H1 (cell line): Measurements from ENCODE around the gene GALT. TPM values are rescaled to one million over a fixed set of nuclear protein-coding genes. Genes with fewer than 3 reads are reported as not detected.
A peak's percentile ranks its signal among the peaks of the same experiment; 100 is the strongest.

Experiments used
- ASH2L ChIP-seq: fragments of 200-600, 300-600 bp; sonication (generic); IDR thresholded peaks from one replicate; pipeline ENCODE4 v1.7.1; 2017; ENCODE audit warnings: low read length
- BACH1 ChIP-seq: IDR thresholded peaks from 2 replicates; pipeline ENCODE4 v1.6.1; 2012; ENCODE audit warnings: low read length, improper control_type of control experiment
- BCL11A ChIP-seq, 2 experiments: IDR thresholded peaks; one replicate each; pipeline ENCODE4 v1.6.1; 2011; ENCODE audit warnings: low read depth in 2 of 2, low read length in 2 of 2, mild to moderate bottlenecking in 2 of 2
- CBX5 ChIP-seq: fragments of 300-800, 300-1000 bp; sonication (generic); IDR thresholded peaks from 2 replicates; pipeline ENCODE4 v1.7.1; 2016; ENCODE audit warnings: antibody characterized with exemption, low read length, low read depth
- CBX8 ChIP-seq: fragments of 300-800, 300-1000 bp; sonication (generic); IDR thresholded peaks from 2 replicates; pipeline ENCODE4 v1.7.1; 2016; ENCODE audit warnings: low read depth, low read length, borderline replicate concordance
- CREB1 ChIP-seq: IDR thresholded peaks from 2 replicates; pipeline ENCODE4 v1.6.1; 2012; ENCODE audit warnings: inconsistent platforms
- EGR1 ChIP-seq: IDR thresholded peaks from 2 replicates; pipeline ENCODE4 v1.6.1; 2011; ENCODE audit warnings: low read depth, low read length, borderline replicate concordance
- HDAC2 ChIP-seq, 2 experiments: fragments of 300-600 bp in 1 of 2; sonication (generic) in 1 of 2; IDR thresholded peaks; 2 replicates each; pipeline ENCODE4 v1.6.1; 2011 to 2012; ENCODE audit warnings: low read depth in 2 of 2, low read length in 2 of 2, mild to moderate bottlenecking in 2 of 2, moderate library complexity in 2 of 2, borderline replicate concordance in 1 of 2, inconsistent platforms in 1 of 2
- KDM1A ChIP-seq: fragments of 200-600, 300-600 bp; sonication (generic); IDR thresholded peaks from 2 replicates; pipeline ENCODE4 v1.7.1; 2016; ENCODE audit warnings: mild to moderate bottlenecking, low read length, borderline replicate concordance
- MAFK ChIP-seq: IDR thresholded peaks from 2 replicates; pipeline ENCODE4 v1.6.1; 2012; ENCODE audit warnings: low read depth, mild to moderate bottlenecking, improper control_type of control experiment, low read length
- POLR2A ChIP-seq, 2 experiments: IDR thresholded peaks; 1 replicate in 1 of 2; 2 replicates in 1 of 2; pipeline ENCODE4 v1.6.1; 2011; ENCODE audit warnings: low read depth in 2 of 2, low read length in 2 of 2, mild to moderate bottlenecking in 2 of 2; ENCODE audit errors: control extremely low read depth in 1 of 2
- RBBP5 ChIP-seq: IDR thresholded peaks from 2 replicates; pipeline ENCODE4 v1.7.1; 2012; ENCODE audit warnings: low read depth, mild to moderate bottlenecking, inconsistent platforms, low read length, moderate library complexity, borderline replicate concordance
- RNF2 ChIP-seq: fragments of 200-900, 300-1000 bp; sonication (generic); IDR thresholded peaks from 2 replicates; pipeline ENCODE4 v1.7.1; 2016; ENCODE audit warnings: borderline replicate concordance, low read depth, mild to moderate bottlenecking, antibody characterized with exemption, low read length; ENCODE audit not compliant: poor library complexity, severe bottlenecking; ENCODE audit errors: missing control alignments
- SP2 ChIP-seq: IDR thresholded peaks from 2 replicates; pipeline ENCODE4 v1.6.1; 2012; ENCODE audit warnings: mild to moderate bottlenecking, low read length, inconsistent platforms
- TAF7 ChIP-seq: optimal IDR thresholded peaks from 2 replicates; pipeline ENCODE3; 2011; ENCODE audit warnings: low read depth, mild to moderate bottlenecking, inconsistent platforms, low read length, moderate library complexity, borderline replicate concordance
- TBP ChIP-seq: IDR thresholded peaks from 2 replicates; pipeline ENCODE4 v1.6.1; 2011; ENCODE audit warnings: low read depth, low read length, improper control_type of control experiment
- ZNF274 ChIP-seq: IDR thresholded peaks from 2 replicates; pipeline ENCODE4 v1.7.0; 2012; ENCODE audit warnings: low read length, borderline replicate concordance; ENCODE audit errors: extremely low read depth
- polyA plus RNA-seq, 7 experiments: library from polyadenylated mRNA; depleted of rRNA in 3 of 7; stranded (reverse) in 5 of 7; unstranded in 2 of 7; fragments of >200 nt in 5 of 7; fragments of 200-250 nt in 2 of 7; gene quantifications; 1 replicate in 5 of 7; 2 replicates in 1 of 7; 4 replicates in 1 of 7; pipeline versions ENCODE4 v1.2.1 to v1.2.3, GENCODE V29; 2011 to 2013; ENCODE audit warnings: missing spikeins in 2 of 7, mixed read lengths in 2 of 7
- total RNA-seq: library from RNA; stranded (reverse); fragmentation: NEBNext Ultra II Directional; extraction: Animal tissue kit (Norgen Biotek cat#: 25700); gene quantifications from 2 replicates; pipeline ENCODE4 v1.2.1, GENCODE V29; 2021
- TF ChIP-seq, protein P1 (sequence below): IDR thresholded peaks from 2 replicates; pipeline ENCODE4 v1.6.1; 2011; ENCODE audit warnings: low read length, improper control_type of control experiment
- TF ChIP-seq, protein P2 (sequence below), 3 experiments: IDR thresholded peaks; 1 replicate in 2 of 3; 2 replicates in 1 of 3; pipeline versions ENCODE4 v1.5.1 to v1.6.1; 2011; ENCODE audit warnings: low read length in 3 of 3, mild to moderate bottlenecking in 3 of 3, inconsistent platforms in 2 of 3, low read depth in 1 of 3, moderate library complexity in 1 of 3; ENCODE audit not compliant: insufficient read depth in 1 of 3; ENCODE audit errors: control extremely low read depth in 1 of 3
- TF ChIP-seq, protein P3 (sequence below): IDR thresholded peaks from 2 replicates; pipeline ENCODE4 v1.6.1; 2012; ENCODE audit warnings: inconsistent platforms

GALT gene
- total and polyA plus RNA-seq, 2 of the 8 experiments (the other 6 are each of a cell fraction or from before 2014, with no cell fraction given), result 21.9 to 50.6 TPM

- no peak for TF ChIP-seq HDAC2 (IDR thresholded peaks at IDR 0.05; ENCODE audit: borderline replicate concordance in 1 of 2, low read depth in 2 of 2, low read length in 2 of 2)
- TF ChIP-seq, protein P1, sequence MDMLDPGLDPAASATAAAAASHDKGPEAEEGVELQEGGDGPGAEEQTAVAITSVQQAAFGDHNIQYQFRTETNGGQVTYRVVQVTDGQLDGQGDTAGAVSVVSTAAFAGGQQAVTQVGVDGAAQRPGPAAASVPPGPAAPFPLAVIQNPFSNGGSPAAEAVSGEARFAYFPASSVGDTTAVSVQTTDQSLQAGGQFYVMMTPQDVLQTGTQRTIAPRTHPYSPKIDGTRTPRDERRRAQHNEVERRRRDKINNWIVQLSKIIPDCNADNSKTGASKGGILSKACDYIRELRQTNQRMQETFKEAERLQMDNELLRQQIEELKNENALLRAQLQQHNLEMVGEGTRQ, result no peak
- no peak for TF ChIP-seq BACH1
- no peak for TF ChIP-seq EGR1
- TF ChIP-seq RBBP5, result no peak
- peak; percentile 16; the same call in 1 of the 2 replicates for TF ChIP-seq CREB1
- no peak for TF ChIP-seq RNF2
- TF ChIP-seq ASH2L, result no peak
- no peak for TF ChIP-seq ZNF274
- TF ChIP-seq KDM1A, result no peak
- TF ChIP-seq, protein P2, sequence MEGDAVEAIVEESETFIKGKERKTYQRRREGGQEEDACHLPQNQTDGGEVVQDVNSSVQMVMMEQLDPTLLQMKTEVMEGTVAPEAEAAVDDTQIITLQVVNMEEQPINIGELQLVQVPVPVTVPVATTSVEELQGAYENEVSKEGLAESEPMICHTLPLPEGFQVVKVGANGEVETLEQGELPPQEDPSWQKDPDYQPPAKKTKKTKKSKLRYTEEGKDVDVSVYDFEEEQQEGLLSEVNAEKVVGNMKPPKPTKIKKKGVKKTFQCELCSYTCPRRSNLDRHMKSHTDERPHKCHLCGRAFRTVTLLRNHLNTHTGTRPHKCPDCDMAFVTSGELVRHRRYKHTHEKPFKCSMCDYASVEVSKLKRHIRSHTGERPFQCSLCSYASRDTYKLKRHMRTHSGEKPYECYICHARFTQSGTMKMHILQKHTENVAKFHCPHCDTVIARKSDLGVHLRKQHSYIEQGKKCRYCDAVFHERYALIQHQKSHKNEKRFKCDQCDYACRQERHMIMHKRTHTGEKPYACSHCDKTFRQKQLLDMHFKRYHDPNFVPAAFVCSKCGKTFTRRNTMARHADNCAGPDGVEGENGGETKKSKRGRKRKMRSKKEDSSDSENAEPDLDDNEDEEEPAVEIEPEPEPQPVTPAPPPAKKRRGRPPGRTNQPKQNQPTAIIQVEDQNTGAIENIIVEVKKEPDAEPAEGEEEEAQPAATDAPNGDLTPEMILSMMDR (IDR thresholded peaks at IDR 0.05; ENCODE audit: control extremely low read depth in 1 of 3, insufficient read depth in 1 of 3, low read depth in 1 of 3, low read length in 3 of 3), result peak; percentile 99 to 100 (median 100)
- TF ChIP-seq BCL11A (IDR thresholded peaks at IDR 0.05; ENCODE audit: low read depth in 2 of 2, low read length in 2 of 2), result no peak
- no peak for TF ChIP-seq MAFK
- TF ChIP-seq SP2, result no peak
- TF ChIP-seq, protein P3, sequence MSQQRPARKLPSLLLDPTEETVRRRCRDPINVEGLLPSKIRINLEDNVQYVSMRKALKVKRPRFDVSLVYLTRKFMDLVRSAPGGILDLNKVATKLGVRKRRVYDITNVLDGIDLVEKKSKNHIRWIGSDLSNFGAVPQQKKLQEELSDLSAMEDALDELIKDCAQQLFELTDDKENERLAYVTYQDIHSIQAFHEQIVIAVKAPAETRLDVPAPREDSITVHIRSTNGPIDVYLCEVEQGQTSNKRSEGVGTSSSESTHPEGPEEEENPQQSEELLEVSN, result no peak
- no peak for TF ChIP-seq POLR2A (IDR thresholded peaks at IDR 0.05; ENCODE audit: control extremely low read depth in 1 of 2, low read depth in 2 of 2, low read length in 2 of 2)
- no peak for TF ChIP-seq CBX5
- peak; percentile 43 for TF ChIP-seq TAF7
- no peak for TF ChIP-seq TBP
- TF ChIP-seq CBX8, result no peak
Measured at GRCh38 chr9:34664281-34665066, 18.0 kb downstream of the GALT start (continued).
